ENCODE results near the gene SLX9.

The SLX9 gene

DNA sequence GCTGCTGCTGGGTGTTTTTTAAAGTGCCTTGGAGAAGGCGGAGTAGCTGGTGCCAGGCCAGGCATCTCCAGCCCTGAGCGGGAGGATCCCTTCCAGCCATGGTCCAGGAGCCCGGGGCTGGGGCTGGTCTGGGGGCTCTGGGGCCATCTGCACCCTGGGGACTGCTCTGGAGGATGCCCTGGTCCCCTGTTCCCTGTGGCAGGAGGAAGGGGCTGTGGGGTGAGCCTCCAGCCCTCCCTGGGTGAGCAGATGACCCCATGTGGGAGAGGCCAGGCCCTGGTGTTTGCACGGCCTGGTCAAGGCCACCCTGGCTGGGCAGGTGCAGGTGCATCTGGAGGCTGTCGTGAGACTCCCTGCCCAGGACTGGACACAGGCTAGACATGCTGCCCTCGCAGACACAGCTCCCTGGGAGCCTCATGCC lies 56.7 kb downstream of the SLX9 start:
- no peak for DNase-seq (ENCODE audit: low read depth, low spot score)

DNA sequence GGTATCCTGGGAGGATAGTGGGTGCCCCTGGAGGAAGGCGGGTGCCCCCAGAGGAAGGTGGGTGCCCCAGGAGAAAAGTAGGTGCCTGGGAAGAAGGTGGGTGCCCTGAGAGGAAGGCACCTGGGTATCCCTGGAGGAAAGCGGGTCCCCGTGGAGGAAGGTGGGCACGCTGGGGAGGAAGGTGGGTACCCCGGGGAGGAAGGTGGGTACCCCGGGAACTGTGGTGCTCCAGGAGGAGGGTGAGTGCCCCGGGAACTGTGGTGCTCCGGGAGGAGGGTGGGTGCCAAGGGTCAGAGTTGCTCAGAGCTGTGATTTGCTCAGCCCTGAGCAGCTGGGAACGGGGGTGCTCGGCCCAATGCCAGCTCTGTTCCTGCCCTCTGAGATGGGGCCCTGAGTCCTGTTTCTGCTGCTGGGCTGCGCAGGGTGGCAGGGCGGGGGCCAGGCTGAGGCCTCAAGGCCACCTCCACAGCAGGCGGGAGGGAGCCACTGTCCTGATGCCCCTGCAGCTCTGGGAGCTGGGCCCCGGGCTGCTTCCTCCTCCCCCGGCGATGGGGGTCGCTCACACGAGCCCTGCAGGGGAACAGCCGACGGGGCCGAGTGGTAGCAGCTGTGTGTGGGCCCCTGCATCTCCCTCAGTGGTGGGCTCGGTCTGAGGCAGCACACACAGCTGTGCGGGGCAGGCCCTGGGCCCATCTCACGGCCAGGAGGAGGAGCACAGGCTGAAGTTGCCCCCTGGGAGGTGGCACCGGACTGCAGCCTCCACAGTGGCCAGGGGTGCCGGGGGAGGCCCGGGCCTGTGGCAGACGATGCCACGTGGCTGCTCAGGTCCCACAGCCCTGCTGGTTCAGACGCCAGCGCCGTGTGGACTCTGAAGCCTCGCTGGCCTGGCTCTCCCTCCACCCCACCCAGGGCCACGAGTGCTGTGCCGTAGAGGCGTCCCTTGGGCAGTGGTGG lies 57.4 kb downstream of the SLX9 start:
- no peak overlapping the region for H3K27ac ChIP-seq
- no peak for DNase-seq (ENCODE audit: low read depth, low spot score)

More for the DNA sequence above, 56.7 kb downstream of the SLX9 start:
- no peak overlapping the region for H3K27ac ChIP-seq

DNA sequence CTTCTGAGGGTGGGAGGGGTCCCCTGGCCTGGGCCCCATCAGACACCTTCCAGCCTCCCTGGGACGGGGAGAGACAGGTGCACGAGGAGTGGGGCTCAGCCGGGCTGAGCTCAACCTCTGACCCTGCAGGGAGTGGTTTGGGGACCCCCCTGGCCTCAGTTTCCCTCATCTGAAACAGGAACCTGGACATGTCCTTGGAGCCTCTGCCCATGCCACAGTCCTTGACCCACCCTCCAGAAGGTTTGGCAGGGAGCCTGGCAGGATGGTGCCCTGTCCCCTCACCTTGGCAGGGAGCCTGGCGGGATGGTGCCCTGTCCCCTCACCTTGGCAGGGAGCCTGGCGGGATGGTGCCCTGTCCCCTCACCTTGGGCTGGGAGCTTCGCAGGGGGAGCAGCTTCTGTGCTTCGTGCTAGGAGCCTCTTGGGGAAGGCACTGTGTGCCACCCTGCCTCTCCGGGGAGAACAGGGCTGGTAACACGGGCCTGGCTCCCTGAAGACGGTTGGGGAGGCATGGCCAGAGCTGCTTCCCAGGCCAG lies 58.3 kb downstream of the SLX9 start:
- DNase-seq (ENCODE audit: low read depth, low spot score), result no peak
- H3K27ac ChIP-seq, result no peak overlapping the region

DNA sequence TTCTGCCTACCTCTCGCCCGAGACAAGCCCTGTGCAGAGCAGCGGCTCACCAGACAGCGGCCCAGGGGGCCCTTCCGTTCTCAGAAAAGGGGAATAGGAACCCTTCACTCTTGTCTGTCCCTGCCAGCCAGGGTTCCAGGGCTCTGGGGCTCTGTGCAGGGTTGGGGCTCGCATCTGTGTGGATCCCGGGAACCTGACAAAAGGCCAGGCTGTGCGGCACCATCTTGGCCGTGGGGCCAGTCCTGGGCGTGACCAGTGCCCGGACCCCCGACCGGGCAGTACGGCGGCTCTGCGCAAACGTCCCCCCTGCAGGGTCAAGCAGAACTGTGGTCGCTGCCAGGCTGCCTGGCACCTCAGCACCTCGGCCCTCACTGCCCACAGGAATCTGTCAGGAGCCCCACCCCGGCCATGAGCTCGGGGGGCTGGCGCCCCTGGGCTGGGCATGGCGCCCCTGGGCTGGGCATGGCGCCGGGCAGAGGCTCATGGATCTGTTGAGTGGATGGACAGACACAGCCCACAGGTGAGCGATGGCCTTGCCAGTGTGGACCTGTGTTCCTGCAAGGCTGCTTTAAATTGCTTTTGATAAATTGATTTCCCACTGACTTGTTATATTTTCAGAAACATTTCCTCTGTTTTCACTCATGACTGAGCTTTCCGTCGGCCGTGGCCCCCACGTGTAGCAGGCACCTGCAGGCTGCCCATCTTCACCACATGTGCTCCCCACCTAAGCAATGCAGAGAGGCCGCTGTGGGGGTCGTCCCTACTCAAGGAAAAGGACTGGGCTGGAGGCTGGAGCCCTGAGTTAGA lies 59.0 kb downstream of the SLX9 start:
- H3K27ac ChIP-seq, result no peak overlapping the region
- no peak for DNase-seq (ENCODE audit: low read depth, low spot score)

DNA sequence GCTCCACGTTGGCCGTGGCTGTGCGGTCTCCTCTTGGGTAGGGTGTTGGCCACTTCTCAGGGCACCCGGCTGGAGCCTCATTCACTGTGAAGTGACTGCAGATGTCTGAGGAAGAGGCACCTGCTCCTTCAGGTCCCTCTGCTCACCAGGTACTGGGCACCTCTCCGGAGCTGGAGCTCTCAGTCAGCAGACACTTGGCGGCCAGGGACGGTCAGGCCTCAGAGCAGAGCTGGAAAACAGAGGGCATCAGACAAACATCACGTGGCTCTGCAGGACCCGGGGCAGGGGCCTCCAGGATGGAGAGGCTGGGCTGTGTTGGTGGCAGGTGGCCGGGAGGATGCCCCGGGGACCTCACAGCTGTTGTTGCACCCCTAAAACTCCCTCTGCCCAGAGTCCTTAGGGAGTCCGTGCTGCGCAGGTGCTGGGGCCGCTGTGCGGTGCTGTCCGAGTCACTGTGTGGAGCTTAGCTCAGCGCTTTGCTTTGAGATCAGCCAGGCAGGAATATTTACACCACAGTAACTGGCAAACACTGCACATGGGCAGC lies 59.7 kb downstream of the SLX9 start:
- no peak for DNase-seq (ENCODE audit: low read depth, low spot score)
- H3K27ac ChIP-seq, result no peak overlapping the region

DNA sequence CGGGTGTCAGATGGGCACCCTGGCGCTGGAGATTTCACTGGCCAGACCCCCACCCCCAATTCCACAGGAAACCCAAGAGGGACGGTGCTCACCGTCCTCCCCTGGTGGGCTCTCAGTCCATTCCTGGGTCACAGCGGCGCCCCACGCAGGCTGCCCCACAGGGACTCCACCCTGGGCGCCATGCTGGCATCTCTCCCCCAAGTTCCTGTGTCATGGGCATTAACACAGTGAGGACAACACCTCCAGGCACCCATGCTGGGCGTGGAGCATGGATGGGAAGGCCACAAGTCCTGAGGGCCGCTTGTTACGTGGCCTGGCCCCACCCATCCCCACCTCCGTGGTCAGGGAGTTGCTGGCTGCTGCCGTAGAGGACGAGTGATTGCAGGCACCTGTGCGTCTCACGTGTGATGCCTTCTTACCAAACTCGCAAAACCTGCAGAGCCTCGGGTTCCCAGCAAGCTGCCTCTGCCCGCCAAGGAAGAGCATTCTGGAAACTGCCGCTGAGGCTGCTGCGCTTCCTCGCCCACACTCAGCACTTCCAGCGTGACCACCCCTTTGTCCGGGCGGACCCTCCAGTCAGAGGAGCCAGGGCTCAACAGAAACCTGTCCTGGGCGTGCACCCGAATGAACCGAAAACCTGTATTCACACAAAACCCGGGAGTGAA lies 60.3 kb downstream of the SLX9 start:
- H3K27ac ChIP-seq, result no peak overlapping the region
- DNase-seq (ENCODE audit: low read depth, low spot score), result no peak

DNA sequence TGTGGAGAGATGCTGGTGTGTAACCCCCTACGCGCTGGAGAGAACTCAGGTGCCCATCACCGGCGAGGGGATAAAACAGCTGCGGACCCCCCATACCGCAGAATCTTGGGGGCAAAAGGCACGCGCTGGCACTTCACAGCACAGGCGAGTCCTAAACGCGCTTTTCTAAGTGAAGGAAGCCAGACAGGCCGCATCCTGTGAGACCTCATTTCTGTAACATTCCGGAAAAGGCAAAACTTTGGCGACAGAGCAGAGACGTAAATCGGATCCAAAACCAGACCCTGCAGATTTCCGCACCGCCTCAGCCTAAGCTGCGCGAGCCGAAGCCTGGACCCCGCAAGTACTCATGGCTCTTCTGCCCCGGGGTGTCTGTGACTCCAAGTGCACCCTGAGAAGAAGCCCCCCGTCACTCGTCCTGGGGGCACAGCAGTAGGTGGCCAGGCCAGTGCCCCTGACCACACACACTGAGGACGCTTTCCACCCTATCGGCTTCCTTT lies 60.9 kb downstream of the SLX9 start:
- H3K27ac ChIP-seq, result no peak overlapping the region
- no peak for DNase-seq (ENCODE audit: low read depth, low spot score)

DNA sequence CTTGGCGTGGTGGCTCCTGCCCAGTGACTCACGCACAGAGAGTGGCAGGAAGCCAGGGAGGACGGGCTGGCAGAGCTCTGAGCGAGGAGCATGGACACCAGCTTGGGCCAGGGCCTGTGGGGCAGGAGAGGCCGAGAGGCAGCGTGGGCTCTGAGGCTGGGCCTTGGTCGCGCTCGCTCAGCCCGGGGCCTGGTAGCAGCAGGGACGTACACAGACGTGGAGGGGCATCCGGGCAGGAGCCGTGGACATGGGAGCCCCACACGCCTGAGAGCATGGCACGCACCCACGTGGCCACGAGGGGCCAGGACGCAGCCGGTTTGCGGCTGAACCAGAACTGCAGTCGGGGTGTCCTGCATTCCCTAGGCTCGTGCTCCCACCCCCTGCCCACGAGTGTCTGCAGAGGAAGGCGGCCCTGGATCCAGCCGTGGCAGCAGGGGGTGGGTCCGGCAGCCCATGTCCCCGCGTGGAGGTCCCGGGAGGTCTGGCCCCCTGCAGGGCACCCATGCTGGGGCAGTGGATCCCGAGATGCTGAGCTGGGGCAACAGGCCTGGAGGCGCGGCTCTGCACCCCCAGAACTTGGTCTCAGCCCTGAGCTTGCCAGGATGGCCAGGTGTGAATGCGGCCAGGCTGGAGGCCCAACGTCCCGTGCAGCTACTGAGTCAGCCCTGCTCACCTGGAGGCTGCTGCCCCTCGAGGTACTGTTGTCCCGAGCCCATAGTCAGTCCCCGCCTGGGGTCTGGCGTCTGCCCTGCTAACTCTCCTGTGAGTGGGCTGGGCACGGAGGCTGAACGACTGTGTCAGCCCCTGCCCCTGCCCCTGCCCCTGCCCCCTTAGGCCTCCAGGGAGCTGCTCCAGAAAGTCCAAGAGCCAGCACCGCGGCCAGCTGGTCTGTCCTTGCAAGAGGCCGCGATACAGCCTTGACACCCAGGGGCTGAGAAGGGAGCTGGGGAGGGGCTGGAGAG lies 61.6 kb downstream of the SLX9 start:
- peak; percentile 24 for DNase-seq (ENCODE audit: low read depth, low spot score)
- no peak overlapping the region for H3K27ac ChIP-seq

DNA sequence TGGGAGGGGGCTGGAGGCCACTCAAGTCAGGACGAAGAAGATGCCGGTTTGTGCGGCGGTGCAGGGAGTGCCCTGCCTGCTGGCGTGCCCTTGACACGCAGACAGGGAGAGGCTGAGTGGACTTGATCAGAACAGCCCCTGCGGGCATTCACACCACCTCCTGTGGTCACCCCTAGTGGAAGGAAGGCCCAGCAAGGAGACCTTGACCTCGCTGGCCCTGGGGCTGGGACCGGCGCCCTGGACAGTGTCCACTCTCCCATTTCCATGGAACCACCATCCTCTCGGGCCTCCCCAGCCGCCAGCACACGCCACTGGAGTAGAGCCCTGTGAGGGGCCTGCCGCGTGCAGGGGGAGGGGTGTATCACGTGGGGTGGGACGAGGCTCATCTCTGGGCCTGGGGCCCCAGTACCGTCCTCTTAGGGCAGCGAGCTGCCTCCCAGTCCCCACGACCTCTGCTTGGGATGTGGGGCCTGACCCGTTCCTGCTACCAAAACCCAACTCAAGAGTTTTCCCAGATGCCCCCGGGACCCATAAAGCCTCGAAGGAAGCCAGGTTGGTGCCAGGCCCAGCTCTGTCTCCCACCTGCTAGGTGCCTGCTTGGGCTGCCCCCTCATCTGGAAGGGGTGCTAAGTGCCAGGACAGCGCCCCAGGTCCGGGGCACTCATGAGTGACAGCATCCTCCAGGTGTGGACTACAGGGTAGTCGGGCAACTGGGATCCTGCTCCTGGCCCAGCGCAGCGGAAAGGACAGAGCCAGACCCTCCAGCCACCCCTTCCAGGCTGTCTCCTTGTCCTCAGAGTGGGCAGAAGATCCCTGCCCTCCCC lies 62.8 kb downstream of the SLX9 start:
- no peak overlapping the region for H3K27ac ChIP-seq
- no peak for DNase-seq (ENCODE audit: low read depth, low spot score)

DNA sequence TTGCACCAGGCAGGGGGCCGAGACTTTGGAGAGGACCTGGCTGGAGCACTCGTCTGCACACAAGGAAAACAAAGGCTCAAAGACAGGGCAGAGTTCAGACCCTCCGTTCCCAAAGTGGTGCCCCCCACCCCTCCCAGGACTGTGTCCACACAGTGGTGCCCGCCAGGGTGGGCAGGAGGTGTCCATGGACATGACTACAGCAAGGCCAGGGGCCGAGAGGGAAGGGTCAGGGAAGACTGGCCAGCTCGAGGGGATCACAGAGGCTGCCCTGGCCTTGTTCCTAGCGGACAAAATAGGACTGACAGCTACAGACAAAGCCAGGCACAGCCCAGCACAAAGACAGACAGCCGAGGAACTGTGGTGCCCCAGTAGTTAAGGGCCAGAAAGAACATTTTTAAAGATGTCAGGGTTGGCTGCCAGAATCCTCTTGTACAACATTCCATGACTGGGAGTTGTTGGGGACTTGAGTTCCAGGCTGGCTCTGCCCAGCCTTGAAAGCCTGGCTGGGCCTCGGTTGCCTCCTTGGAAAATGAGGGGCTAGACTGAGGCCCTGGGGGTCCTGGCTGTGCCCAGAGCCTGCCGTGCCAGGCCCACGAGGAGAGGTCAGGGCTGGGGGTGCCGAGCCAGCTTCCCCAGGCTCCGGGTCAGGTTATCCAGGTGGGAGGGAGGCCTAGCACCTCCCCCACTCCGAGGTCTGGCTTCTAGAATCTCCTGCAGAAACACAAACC lies 63.7 kb downstream of the SLX9 start:
- DNase-seq (ENCODE audit: low read depth, low spot score), result no peak
- no peak overlapping the region for H3K27ac ChIP-seq

DNA sequence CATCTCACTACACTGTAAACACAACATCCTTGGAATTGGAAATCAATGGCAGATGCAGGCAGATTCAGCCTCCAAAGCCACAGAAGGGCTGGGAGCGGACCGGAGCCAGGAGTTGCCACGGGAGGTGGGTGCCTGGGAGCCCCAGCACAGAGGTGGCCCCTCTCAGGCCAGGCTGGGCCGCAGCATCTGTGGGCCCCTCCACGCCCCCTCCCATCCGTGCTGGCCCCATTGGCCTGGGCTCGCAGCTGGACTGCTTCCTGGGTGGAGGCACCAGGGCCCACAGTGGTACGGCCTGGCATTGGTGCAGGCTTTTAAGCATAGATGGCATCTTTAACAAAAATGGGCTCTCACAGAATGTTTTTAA lies 64.2 kb downstream of the SLX9 start:
- H3K27ac ChIP-seq, result no peak overlapping the region
- no peak for DNase-seq (ENCODE audit: low read depth, low spot score)

DNA sequence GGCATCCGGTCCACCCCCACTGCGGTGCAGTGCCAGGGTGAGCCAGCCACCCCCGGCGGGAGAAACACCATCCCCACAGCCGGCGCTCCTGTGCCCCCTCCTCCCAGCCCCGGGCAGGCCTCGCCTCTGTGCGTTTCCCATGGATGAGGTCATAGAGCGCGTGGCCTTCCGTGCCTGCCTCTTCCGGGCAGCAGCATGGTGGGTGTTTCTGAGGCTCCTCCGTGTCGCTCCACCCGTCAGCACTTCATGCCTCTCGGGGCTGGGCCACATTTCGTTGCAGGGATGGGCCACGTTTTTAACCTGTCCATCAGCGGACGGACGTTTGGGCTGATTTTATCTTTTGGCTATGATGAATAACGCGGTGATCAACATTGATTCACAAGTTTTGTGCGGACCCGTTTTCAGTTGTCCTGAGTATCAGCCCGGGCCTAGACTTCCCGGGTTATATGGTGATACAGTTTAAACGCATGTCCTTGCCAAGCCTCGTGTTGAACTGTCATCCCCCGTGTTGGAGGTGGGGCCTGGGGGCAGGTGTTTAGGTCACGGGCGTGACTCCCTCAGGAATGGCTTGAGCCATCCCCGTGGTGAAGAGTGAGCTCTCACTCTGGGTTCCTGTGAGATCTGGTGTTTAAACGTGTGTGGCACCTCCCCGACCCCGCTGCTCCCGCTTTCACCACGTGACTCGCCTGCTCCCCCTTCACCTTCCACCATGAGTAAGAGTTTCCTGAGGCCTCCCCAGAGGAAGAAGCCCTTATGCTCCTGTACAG lies 64.8 kb downstream of the SLX9 start:
- no peak overlapping the region for H3K27ac ChIP-seq
- no peak for DNase-seq (ENCODE audit: low read depth, low spot score)

DNA sequence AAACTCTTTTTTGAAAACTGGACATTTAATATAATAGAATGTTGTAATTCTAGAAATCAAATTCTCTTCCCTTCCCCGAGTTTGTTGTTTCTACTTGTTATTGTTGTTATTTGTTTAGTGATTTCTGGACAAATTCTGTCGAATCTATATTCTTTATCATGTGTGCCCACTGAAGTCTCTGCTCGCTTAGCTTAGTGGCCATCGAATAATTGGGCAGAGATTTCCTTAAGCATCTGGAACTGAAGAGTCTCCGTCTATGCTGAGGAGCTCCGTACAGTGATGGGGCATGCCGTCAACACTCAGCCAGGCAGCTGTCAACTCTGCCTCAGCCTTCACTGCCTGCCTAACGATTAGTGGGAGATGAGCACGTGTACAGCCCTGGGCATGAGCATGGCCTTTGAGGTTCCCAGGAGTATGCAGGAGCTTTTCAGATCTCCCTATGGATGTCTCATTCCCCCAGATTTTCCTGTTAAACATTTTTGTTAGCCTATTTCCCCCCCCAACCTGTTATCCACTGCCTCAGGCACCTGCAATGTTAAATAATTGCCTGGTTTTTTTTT lies 66.8 kb downstream of the SLX9 start:
- no peak overlapping the region for H3K27ac ChIP-seq
- no peak for DNase-seq (ENCODE audit: low read depth, low spot score)

DNA sequence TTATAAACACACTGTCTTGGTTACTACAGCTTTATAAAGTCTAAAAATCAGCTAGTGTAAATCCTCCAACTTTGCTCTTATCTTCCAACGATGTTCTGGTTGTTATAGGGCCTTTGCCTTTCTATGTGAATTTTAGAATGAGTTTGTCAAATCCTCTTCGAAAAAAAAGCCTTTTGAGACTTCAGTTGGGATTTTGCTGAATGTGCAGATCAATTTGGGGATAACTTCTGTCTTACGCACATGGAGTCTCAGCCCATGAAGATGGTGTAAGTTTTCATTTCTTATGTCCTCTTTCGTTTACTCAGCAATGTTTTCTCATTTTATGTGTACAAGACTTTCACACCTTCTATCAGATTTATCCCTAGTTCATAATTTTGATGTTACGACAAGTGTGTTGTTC lies 69.8 kb downstream of the SLX9 start:
- no peak for DNase-seq (ENCODE audit: low read depth, low spot score)
- peak overlapping the region; percentile 93 for H3K27ac ChIP-seq

DNA sequence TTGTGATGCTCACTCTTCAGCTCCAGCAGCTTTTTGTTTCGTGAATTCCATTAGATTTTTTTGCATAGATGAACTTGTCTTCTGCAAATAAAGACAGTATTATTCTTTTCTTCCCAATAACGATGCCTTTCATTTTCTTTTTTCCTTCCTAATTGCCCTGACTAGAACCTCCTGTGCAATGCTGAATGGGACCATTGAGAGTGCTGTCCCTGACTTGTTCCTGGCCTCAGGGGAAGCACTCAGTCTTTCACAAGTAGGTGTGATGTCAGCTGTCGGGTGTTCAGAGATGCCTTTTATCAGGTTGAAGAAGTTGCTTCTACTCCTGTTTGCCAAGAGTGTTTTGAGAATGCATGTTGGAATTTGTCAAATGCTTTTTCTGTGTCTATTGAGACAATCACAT lies 70.3 kb downstream of the SLX9 start:
- peak; percentile 45 for DNase-seq (ENCODE audit: low read depth, low spot score)
- H3K27ac ChIP-seq, result peak overlapping the region; percentile 93

DNA sequence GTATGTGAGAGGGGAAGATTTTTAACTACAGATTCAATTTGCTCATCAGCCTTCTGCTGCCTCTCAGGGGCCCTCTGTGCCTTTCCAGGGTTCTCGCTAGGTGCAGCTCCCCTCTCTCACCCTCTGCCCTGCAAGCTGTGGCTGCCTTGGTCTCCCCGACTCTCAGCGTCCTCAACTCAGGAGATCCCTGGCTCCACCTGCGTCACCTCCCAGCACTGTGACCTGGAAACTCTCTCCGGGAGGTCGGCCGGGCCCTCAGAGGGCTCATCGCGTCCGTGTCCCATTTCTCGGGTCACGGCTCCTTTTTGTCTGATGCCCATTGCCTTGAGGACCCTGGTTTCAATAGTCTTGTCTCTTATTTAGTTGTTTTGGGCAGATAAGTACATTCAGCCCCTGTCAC lies 71.0 kb downstream of the SLX9 start:
- peak overlapping the region; percentile 93 for H3K27ac ChIP-seq

More for the DNA sequence above, 71.0 kb downstream of the SLX9 start:
- no peak for DNase-seq (ENCODE audit: low read depth, low spot score)

All from epithelial cell of prostate (primary cell).